Liver (tissue), 9 donors: Measurements from ENCODE around the gene CCR7. TPM values are rescaled to one million over a fixed set of nuclear protein-coding genes. Genes with fewer than 3 reads are reported as not detected.
A peak's percentile ranks its signal among the peaks of the same experiment; 100 is the strongest.

ENCODE experiments used
- DNase-seq: peaks from one replicate; pipeline ENCODE4 v3.0.0-alpha.2; 2017; ENCODE audit warnings: low spot score
- H3K27ac ChIP-seq, 2 donors: one replicate each; pipeline ENCODE4 v1.7.0; 2013; ENCODE audit warnings: inconsistent platforms in 2 of 2, low read length in 2 of 2, control low read depth in 1 of 2, low read depth in 1 of 2, mild to moderate bottlenecking in 1 of 2
- H3K27me3 ChIP-seq, 4 donors: one replicate each; pipeline versions ENCODE4 v1.6.1 to v1.7.0; 2013; ENCODE audit warnings: low read length in 3 of 4, inconsistent platforms in 1 of 4, mild to moderate bottlenecking in 1 of 4, moderate library complexity in 1 of 4; ENCODE audit not compliant: control insufficient read depth in 4 of 4, insufficient read depth in 4 of 4
- H3K36me3 ChIP-seq, 4 donors: one replicate each; pipeline versions ENCODE4 v1.6.1 to v1.7.0; 2013; ENCODE audit warnings: low read length in 3 of 4, mild to moderate bottlenecking in 3 of 4, low read depth in 1 of 4, moderate library complexity in 1 of 4; ENCODE audit not compliant: control insufficient read depth in 4 of 4, insufficient read depth in 3 of 4
- H3K4me1 ChIP-seq, 4 donors: one replicate each; pipeline versions ENCODE4 v1.6.1 to v1.7.0; 2013; ENCODE audit warnings: low read length in 3 of 4, mild to moderate bottlenecking in 3 of 4, moderate library complexity in 1 of 4; ENCODE audit not compliant: control insufficient read depth in 4 of 4, insufficient read depth in 4 of 4
- H3K4me3 ChIP-seq, 3 donors: one replicate each; pipeline versions ENCODE4 v1.6.1 to v1.7.0; 2013; ENCODE audit warnings: low read length in 3 of 3, control low read depth in 1 of 3, low read depth in 1 of 3, mild to moderate bottlenecking in 1 of 3
- H3K9ac ChIP-seq, 2 donors: one replicate each; pipeline ENCODE4 v1.7.0; 2013; ENCODE audit warnings: low read length in 2 of 2, mild to moderate bottlenecking in 2 of 2, moderate library complexity in 2 of 2, control low read depth in 1 of 2, low read depth in 1 of 2
- H3K9me3 ChIP-seq, 4 donors: one replicate each; pipeline versions ENCODE4 v1.6.1 to v1.7.0; 2013; ENCODE audit warnings: low read length in 3 of 4; ENCODE audit not compliant: control insufficient read depth in 4 of 4
- EGR1 ChIP-seq, 2 donors: IDR thresholded peaks; 2 replicates each; pipeline ENCODE4 v1.6.1; 2016 to 2018; ENCODE audit warnings: antibody characterized with exemption in 2 of 2, low read depth in 2 of 2
- FOXA1 ChIP-seq: IDR thresholded peaks from 2 replicates; pipeline ENCODE4 v1.6.1; 2016; ENCODE audit warnings: antibody characterized with exemption
- FOXA2 ChIP-seq: IDR thresholded peaks from 2 replicates; pipeline ENCODE4 v1.6.1; 2016; ENCODE audit warnings: antibody characterized with exemption
- GABPA ChIP-seq, 2 donors: IDR thresholded peaks in 1 of 2; conservative IDR thresholded peaks in 1 of 2; 2 replicates each; pipeline ENCODE4 v1.6.1; 2016; ENCODE audit warnings: antibody characterized with exemption in 2 of 2, mild to moderate bottlenecking in 1 of 2, moderate library complexity in 1 of 2
- HNF4A ChIP-seq, 2 donors: conservative IDR thresholded peaks; 2 replicates each; pipeline ENCODE4 v1.6.1; 2016; ENCODE audit warnings: antibody characterized with exemption in 2 of 2, mild to moderate bottlenecking in 2 of 2
- HNF4G ChIP-seq: IDR thresholded peaks from 2 replicates; pipeline ENCODE4 v1.6.1; 2016; ENCODE audit warnings: antibody characterized with exemption
- JUND ChIP-seq, 2 donors: IDR thresholded peaks; 2 replicates each; pipeline ENCODE4 v1.6.1; 2016; ENCODE audit warnings: antibody characterized with exemption in 2 of 2
- NR2F2 ChIP-seq: IDR thresholded peaks from 2 replicates; pipeline ENCODE4 v1.6.1; 2016; ENCODE audit warnings: antibody characterized with exemption
- RAD21 ChIP-seq, 2 donors: IDR thresholded peaks; 2 replicates each; pipeline ENCODE4 v1.6.1; 2016; ENCODE audit warnings: antibody characterized with exemption in 2 of 2, mild to moderate bottlenecking in 2 of 2
- REST ChIP-seq: IDR thresholded peaks from 2 replicates; pipeline ENCODE4 v1.6.1; 2016; ENCODE audit warnings: antibody characterized with exemption, mild to moderate bottlenecking
- RXRA ChIP-seq, 2 donors: IDR thresholded peaks; 2 replicates each; pipeline ENCODE4 v1.6.1; 2017 to 2018; ENCODE audit warnings: antibody characterized with exemption in 2 of 2, mild to moderate bottlenecking in 1 of 2
- SP1 ChIP-seq: IDR thresholded peaks from 2 replicates; pipeline ENCODE4 v1.6.1; 2018; ENCODE audit warnings: antibody characterized with exemption, mild to moderate bottlenecking
- TAF1 ChIP-seq: conservative IDR thresholded peaks from 2 replicates; pipeline ENCODE4 v1.6.1; 2016; ENCODE audit warnings: antibody characterized with exemption, mild to moderate bottlenecking
- YY1 ChIP-seq: IDR thresholded peaks from 2 replicates; pipeline ENCODE4 v1.6.1; 2016; ENCODE audit warnings: antibody characterized with exemption, mild to moderate bottlenecking
- WGBS: extraction: QIAGEN DNeasy Blood & Tissue Kit; methylation state at CpG from one replicate; pipeline ENCODE4 v1.1.7; 2013; 5-methylcytosine and 5-hydroxymethylcytosine counted together
- polyA plus RNA-seq, 2 donors: library from polyadenylated mRNA; stranded (reverse) in 1 of 2; unstranded in 1 of 2; fragments of 200-250 nt in 1 of 2; fragments of >200 nt in 1 of 2; fragmentation: Nextera tagmentation in 1 of 2; extraction: Ambion mirVana in 1 of 2; gene quantifications; one replicate each; pipeline versions ENCODE4 v1.2.1 to v1.2.3, GENCODE V29; 2013 to 2015
- total RNA-seq, 2 donors: library from RNA; depleted of rRNA; stranded (reverse); fragments of >200 nt; gene quantifications; one replicate each; pipeline ENCODE4 v1.2.3, GENCODE V29; 2014
- TF ChIP-seq, protein P1 (sequence below): IDR thresholded peaks from 2 replicates; pipeline ENCODE4 v1.6.1; 2016; ENCODE audit warnings: antibody characterized with exemption
- TF ChIP-seq, protein P2 (sequence below): IDR thresholded peaks from 2 replicates; pipeline ENCODE4 v1.6.1; 2016; ENCODE audit warnings: antibody characterized with exemption
- TF ChIP-seq, protein P3 (sequence below): IDR thresholded peaks from 2 replicates; pipeline ENCODE4 v1.6.1; 2016; ENCODE audit warnings: antibody characterized with exemption
- donor health status: healthy.
- donor health status: healthy.
- donor health status: healthy.
- donor health status: healthy.
- donor health status: healthy.

CCR7 gene
- total and polyA plus RNA-seq, 4 donors, result 0.08 to 0.89 (median 0.28) TPM

- DNase-seq, result no peak
- peak overlapping the region in 1 of 2 donors; percentile 25 for H3K27ac ChIP-seq
- no peak overlapping the region for H3K9ac ChIP-seq
- no peaks in the 10 kb centered on the region for H3K27me3 ChIP-seq
- no peaks in the 10 kb centered on the region for H3K36me3 ChIP-seq
- H3K4me3 ChIP-seq, result no peak overlapping the region
- H3K9me3 ChIP-seq, result no peaks in the 10 kb centered on the region
- TF ChIP-seq YY1 (no peak), RXRA (IDR thresholded peaks at IDR 0.05) (no peak), NR2F2 (no peak), SP1 (no peak), JUND (IDR thresholded peaks at IDR 0.05) (no peak), TAF1 (no peak), GABPA (IDR thresholded peaks at IDR 0.05 in 1 of 2, conservative IDR thresholded peaks at IDR 0.05 in 1 of 2) (no peak), FOXA2 (no peak), HNF4G (no peak)
- TF ChIP-seq, protein P1, sequence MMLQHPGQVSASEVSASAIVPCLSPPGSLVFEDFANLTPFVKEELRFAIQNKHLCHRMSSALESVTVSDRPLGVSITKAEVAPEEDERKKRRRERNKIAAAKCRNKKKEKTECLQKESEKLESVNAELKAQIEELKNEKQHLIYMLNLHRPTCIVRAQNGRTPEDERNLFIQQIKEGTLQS, result no peak
- TF ChIP-seq, protein P2, sequence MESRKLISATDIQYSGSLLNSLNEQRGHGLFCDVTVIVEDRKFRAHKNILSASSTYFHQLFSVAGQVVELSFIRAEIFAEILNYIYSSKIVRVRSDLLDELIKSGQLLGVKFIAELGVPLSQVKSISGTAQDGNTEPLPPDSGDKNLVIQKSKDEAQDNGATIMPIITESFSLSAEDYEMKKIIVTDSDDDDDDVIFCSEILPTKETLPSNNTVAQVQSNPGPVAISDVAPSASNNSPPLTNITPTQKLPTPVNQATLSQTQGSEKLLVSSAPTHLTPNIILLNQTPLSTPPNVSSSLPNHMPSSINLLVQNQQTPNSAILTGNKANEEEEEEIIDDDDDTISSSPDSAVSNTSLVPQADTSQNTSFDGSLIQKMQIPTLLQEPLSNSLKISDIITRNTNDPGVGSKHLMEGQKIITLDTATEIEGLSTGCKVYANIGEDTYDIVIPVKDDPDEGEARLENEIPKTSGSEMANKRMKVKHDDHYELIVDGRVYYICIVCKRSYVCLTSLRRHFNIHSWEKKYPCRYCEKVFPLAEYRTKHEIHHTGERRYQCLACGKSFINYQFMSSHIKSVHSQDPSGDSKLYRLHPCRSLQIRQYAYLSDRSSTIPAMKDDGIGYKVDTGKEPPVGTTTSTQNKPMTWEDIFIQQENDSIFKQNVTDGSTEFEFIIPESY, result no peak
- peaks cover 6 to 22% (median 16%) of the 10 kb centered on the region in 4 donors for H3K4me1 ChIP-seq
- WGBS, result 84% methylated on average over 6 of the region's 6 CpGs
These were observed 7.6 kb downstream of the CCR7 start for GRCh38 chr17:40557531-40558299.

GRCh38 chr17:40556884-40557414 lies 8.3 kb downstream of the CCR7 start:
- Histone ChIP-seq H3K4me1 (peaks cover 12 to 28% (median 21%) of the 10 kb centered on the region in 4 donors), H3K27ac (no peak overlapping the region), H3K27me3 (no peaks in the 10 kb centered on the region), H3K4me3 (no peak overlapping the region), H3K36me3 (no peaks in the 10 kb centered on the region), H3K9ac (no peak overlapping the region), H3K9me3 (no peaks in the 10 kb centered on the region)
- TF ChIP-seq NR2F2 (peak; percentile 48), HNF4A (conservative IDR thresholded peaks at IDR 0.05) (no peak)
- WGBS, result 72% methylated on average over 16 of the region's 16 CpGs
- DNase-seq, result peak; percentile 31

- TF ChIP-seq GABPA (IDR thresholded peaks at IDR 0.05 in 1 of 2, conservative IDR thresholded peaks at IDR 0.05 in 1 of 2) (no peak), YY1 (no peak), SP1 (no peak), EGR1 (IDR thresholded peaks at IDR 0.05; ENCODE audit: low read depth in 2 of 2) (no peak), HNF4G (no peak), FOXA1 (no peak), RXRA (IDR thresholded peaks at IDR 0.05) (no peak), HNF4A (conservative IDR thresholded peaks at IDR 0.05) (no peak), NR2F2 (no peak), RAD21 (IDR thresholded peaks at IDR 0.05) (no peak), FOXA2 (no peak), JUND (IDR thresholded peaks at IDR 0.05) (no peak), TAF1 (no peak), REST (no peak)
- TF ChIP-seq, protein P2, result no peak
- TF ChIP-seq, protein P3, sequence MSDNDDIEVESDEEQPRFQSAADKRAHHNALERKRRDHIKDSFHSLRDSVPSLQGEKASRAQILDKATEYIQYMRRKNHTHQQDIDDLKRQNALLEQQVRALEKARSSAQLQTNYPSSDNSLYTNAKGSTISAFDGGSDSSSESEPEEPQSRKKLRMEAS, result no peak
- DNase-seq, result no peak
- Histone ChIP-seq H3K27ac (no peak overlapping the region), H3K36me3 (no peaks in the 10 kb centered on the region), H3K27me3 (no peaks in the 10 kb centered on the region), H3K4me1 (peaks cover 18 to 35% (median 28%) of the 10 kb centered on the region in 4 donors), H3K4me3 (no peak overlapping the region), H3K9me3 (no peaks in the 10 kb centered on the region), H3K9ac (no peak overlapping the region)
- 98% methylated on average over 1 of the region's 1 CpG for WGBS
These were observed 9.0 kb downstream of the CCR7 start for GRCh38 chr17:40556198-40556661.
